HG02970 (cell line): ENCODE results near the gene SEPTIN2.
"Not testable (repeated sequence)": the region's sequence is repeated elsewhere in the genome, so short reads cannot be mapped to it uniquely, and the experiment has no call there.

Experiments used
- ATAC-seq: cut with Tn5 transposase; IDR thresholded peaks from one replicate; pipeline ENCODE4 v1.9.1; 2021; ENCODE audit warnings: mild to moderate bottlenecking, moderate library complexity, moderate number of reproducible peaks; ENCODE audit not compliant: unreplicated experiment, low FRiP score

Gene SEPTIN2

GRCh38 chr2:241312082-241312481 is 3.6 kb upstream of the SEPTIN2 start:
- ATAC-seq, result no peak

GRCh38 chr2:241313543-241314095 is 2.1 kb upstream of the SEPTIN2 start:
- ATAC-seq, result no peak

- no peak for ATAC-seq
Measured at GRCh38 chr2:241314226-241315092, 1.3 kb upstream of the SEPTIN2 start.

GRCh38 chr2:241315093-241315878 is 439 bp upstream of the SEPTIN2 start, which contains the start of gene HDLBP:
Gene HDLBP (minus strand): TSS chr2:241315672. CDS start chr2:241266869, 48,803 bp downstream.
- peak; percentile 64 for ATAC-seq

GRCh38 chr2:241316825-241317224 is 1.1 kb downstream of the SEPTIN2 start:
- ATAC-seq, result no peak

- no peak for ATAC-seq
Measured at GRCh38 chr2:241317391-241317790, 1.7 kb downstream of the SEPTIN2 start.

- ATAC-seq, result not testable (repeated sequence)
Measured at GRCh38 chr2:241318830-241319229, 3.1 kb downstream of the SEPTIN2 start.

- ATAC-seq, result no peak
Measured at GRCh38 chr2:241320394-241320793, 4.7 kb downstream of the SEPTIN2 start.

GRCh38 chr2:241321033-241321432 is 5.3 kb downstream of the SEPTIN2 start:
- ATAC-seq, result no peak

GRCh38 chr2:241321886-241322285 is 6.2 kb downstream of the SEPTIN2 start:
- ATAC-seq, result no peak

- no peak for ATAC-seq
Measured at GRCh38 chr2:241323778-241324177, 8.1 kb downstream of the SEPTIN2 start.

- no peak for ATAC-seq
Measured at GRCh38 chr2:241324775-241325174, 9.1 kb downstream of the SEPTIN2 start.

GRCh38 chr2:241325257-241325656 is 9.5 kb downstream of the SEPTIN2 start:
- ATAC-seq, result no peak

- no peak for ATAC-seq
Measured at GRCh38 chr2:241329669-241330615, 14.2 kb downstream of the SEPTIN2 start.

GRCh38 chr2:241330616-241330981 is 14.9 kb downstream of the SEPTIN2 start:
- ATAC-seq, result no peak

- ATAC-seq, result no peak
Measured at GRCh38 chr2:241334813-241335212, 19.1 kb downstream of the SEPTIN2 start.

GRCh38 chr2:241339839-241340630 is 24.3 kb downstream of the SEPTIN2 start:
- no peak for ATAC-seq

GRCh38 chr2:241340631-241341163 is 25.0 kb downstream of the SEPTIN2 start:
- ATAC-seq, result no peak
